Measurements from ENCODE around the gene TWF2.

The TWF2 gene

GRCh38 chr3:52221563-52222318 lies 17.2 kb downstream of the TWF2 start:
- Histone ChIP-seq H3K4me2 (ENCODE audit: low read length) (no peak overlapping the region), H3K9me3 (ENCODE audit: insufficient read depth, low read length) (no peaks in the 10 kb centered on the region), H3K9ac (ENCODE audit: low read length) (no peak overlapping the region), H3K27me3 (ENCODE audit: low read depth, low read length) (no peaks in the 10 kb centered on the region), H3K4me3 (ENCODE audit: low read length) (no peak overlapping the region), H3K27ac (ENCODE audit: low read length) (no peak overlapping the region), H4K20me1 (ENCODE audit: insufficient read depth, low read length) (peaks cover 38% of the 10 kb centered on the region), H2AFZ (ENCODE audit: low read depth, low read length) (no peak overlapping the region), H3K36me3 (replicated peaks; ENCODE audit: low read depth, low read length) (peaks cover 42% of the 10 kb centered on the region), H3K4me1 (ENCODE audit: low read length) (peaks cover 25% of the 10 kb centered on the region), H3K79me2 (ENCODE audit: low read length) (peaks cover 62% of the 10 kb centered on the region)
- no peak for TF ChIP-seq CTCF (IDR thresholded peaks at IDR 0.05; ENCODE audit: low read depth, low read length)
- no peak for TF ChIP-seq EZH2phosphoT487 (IDR thresholded peaks at IDR 0.05; ENCODE audit: low read depth)

GRCh38 chr3:52221141-52221562 lies 17.8 kb downstream of the TWF2 start:
- no peak overlapping the region for H3K4me3 ChIP-seq (ENCODE audit: low read length)
- peaks cover 44% of the 10 kb centered on the region for H3K36me3 ChIP-seq (replicated peaks; ENCODE audit: low read depth, low read length)
- no peaks in the 10 kb centered on the region for H3K9me3 ChIP-seq (ENCODE audit: insufficient read depth, low read length)
- no peak overlapping the region for H3K27ac ChIP-seq (ENCODE audit: low read length)
- peaks cover 19% of the 10 kb centered on the region for H3K4me1 ChIP-seq (ENCODE audit: low read length)
- H3K9ac ChIP-seq (ENCODE audit: low read length), result no peak overlapping the region
- peaks cover 62% of the 10 kb centered on the region for H3K79me2 ChIP-seq (ENCODE audit: low read length)
- H4K20me1 ChIP-seq (ENCODE audit: insufficient read depth, low read length), result peaks cover 38% of the 10 kb centered on the region
- no peak overlapping the region for H3K4me2 ChIP-seq (ENCODE audit: low read length)
- H2AFZ ChIP-seq (ENCODE audit: low read depth, low read length), result no peak overlapping the region
- no peak for TF ChIP-seq CTCF (IDR thresholded peaks at IDR 0.05; ENCODE audit: low read depth, low read length)
- no peaks in the 10 kb centered on the region for H3K27me3 ChIP-seq (ENCODE audit: low read depth, low read length)

GRCh38 chr3:52220380-52221026 lies 18.5 kb downstream of the TWF2 start:
- Histone ChIP-seq H3K9me3 (ENCODE audit: insufficient read depth, low read length) (no peaks in the 10 kb centered on the region), H3K9ac (ENCODE audit: low read length) (no peak overlapping the region), H3K79me2 (ENCODE audit: low read length) (peaks cover 62% of the 10 kb centered on the region), H3K4me1 (ENCODE audit: low read length) (peaks cover 14% of the 10 kb centered on the region), H3K27me3 (ENCODE audit: low read depth, low read length) (no peaks in the 10 kb centered on the region), H3K4me3 (ENCODE audit: low read length) (no peak overlapping the region), H3K36me3 (replicated peaks; ENCODE audit: low read depth, low read length) (peaks cover 48% of the 10 kb centered on the region), H3K27ac (ENCODE audit: low read length) (no peak overlapping the region), H2AFZ (ENCODE audit: low read depth, low read length) (no peak overlapping the region), H4K20me1 (ENCODE audit: insufficient read depth, low read length) (peaks cover 38% of the 10 kb centered on the region), H3K4me2 (ENCODE audit: low read length) (no peak overlapping the region)
- TF ChIP-seq EZH2phosphoT487 (IDR thresholded peaks at IDR 0.05; ENCODE audit: low read depth) (no peak), CTCF (IDR thresholded peaks at IDR 0.05; ENCODE audit: low read depth, low read length) (peak; percentile 95)

- no peaks in the 10 kb centered on the region for H3K9me3 ChIP-seq (ENCODE audit: insufficient read depth, low read length)
- H3K27me3 ChIP-seq (ENCODE audit: low read depth, low read length), result no peaks in the 10 kb centered on the region
- peaks cover 49% of the 10 kb centered on the region for H3K79me2 ChIP-seq (ENCODE audit: low read length)
- peaks cover 7% of the 10 kb centered on the region for H3K4me1 ChIP-seq (ENCODE audit: low read length)
- no peak overlapping the region for H3K9ac ChIP-seq (ENCODE audit: low read length)
- H4K20me1 ChIP-seq (ENCODE audit: insufficient read depth, low read length), result peaks cover 38% of the 10 kb centered on the region
- H3K36me3 ChIP-seq (replicated peaks; ENCODE audit: low read depth, low read length), result peaks cover 55% of the 10 kb centered on the region
- TF ChIP-seq EZH2phosphoT487 (IDR thresholded peaks at IDR 0.05; ENCODE audit: low read depth) (no peak), CTCF (IDR thresholded peaks at IDR 0.05; ENCODE audit: low read depth, low read length) (no peak)
- H3K4me2 ChIP-seq (ENCODE audit: low read length), result no peak overlapping the region
- no peak overlapping the region for H3K27ac ChIP-seq (ENCODE audit: low read length)
- no peak overlapping the region for H2AFZ ChIP-seq (ENCODE audit: low read depth, low read length)
- no peak overlapping the region for H3K4me3 ChIP-seq (ENCODE audit: low read length)
Observed at GRCh38 chr3:52218937-52219650, 19.9 kb downstream of the TWF2 start.

Measured in OCI-LY3 (cell line).